ENCODE data around the gene ANXA4. TPM values are rescaled to one million over a fixed set of nuclear protein-coding genes. Genes with fewer than 3 reads are reported as not detected.

ANXA4 gene
- total and polyA plus RNA-seq, 8 donors: 40.8 to 193 (median 80.8) TPM

GRCh38 chr2:69815717-69816116 lies 73.8 kb downstream of the ANXA4 start:
- 39 to 64% (median 42%) methylated on average over 1 of the region's 1 CpG for WGBS, 5 donors
- Histone ChIP-seq H3K4me1 (peaks cover 0 to 13% (median 5%) of the 10 kb centered on the region in 4 donors), H3K4me3 (no peak overlapping the region), H3K36me3 (peaks cover 29 to 84% (median 81%) of the 10 kb centered on the region in 4 donors), H3K27ac (peak overlapping the region in 2 of 5 donors; percentile 20 to 22), H3K9me3 (no peaks in the 10 kb centered on the region), H3K27me3 (no peaks in the 10 kb centered on the region)
- no peak for TF ChIP-seq POLR2AphosphoS5 (IDR thresholded peaks at IDR 0.05)
- TF ChIP-seq CTCF (IDR thresholded peaks at IDR 0.05): no peak
- TF ChIP-seq POLR2A (IDR thresholded peaks at IDR 0.05): no peak
- no peak for TF ChIP-seq EP300 (IDR thresholded peaks at IDR 0.05)
- no peak for DNase-seq
- intact Hi-C loops (cut with DNase I; ENCODE audit: low total_unique reads): loop anchor here (5.0 kb wide), 1 partner anchor 93 kb away; no protein-coding TSS in a partner anchor

GRCh38 chr2:69816923-69817542 lies 75.1 kb downstream of the ANXA4 start:
- WGBS, 5 donors: 17 to 24% (median 22%) methylated on average over 3 of the region's 3 CpGs
- Histone ChIP-seq H3K27me3 (no peaks in the 10 kb centered on the region), H3K9me3 (no peaks in the 10 kb centered on the region), H3K36me3 (peaks cover 27 to 84% (median 81%) of the 10 kb centered on the region in 4 donors), H3K4me1 (peaks cover 0 to 13% (median 5%) of the 10 kb centered on the region in 4 donors), H3K27ac (no peak overlapping the region), H3K4me3 (no peak overlapping the region)
- TF ChIP-seq POLR2A (IDR thresholded peaks at IDR 0.05): no peak
- peak in 2 of 3 donors; percentile 11 to 83 for TF ChIP-seq POLR2AphosphoS5 (IDR thresholded peaks at IDR 0.05)
- peak in 5 of 7 experiments; percentile 92 to 99 (median 96) for TF ChIP-seq CTCF (IDR thresholded peaks at IDR 0.05)
- intact Hi-C loops (cut with DNase I; ENCODE audit: low total_unique reads): loop anchor here (5.0 kb wide), 1 partner anchor 95 kb away; no protein-coding TSS in a partner anchor
- DNase-seq: peak; percentile 81 to 92

GRCh38 chr2:69817729-69818501 lies 76.0 kb downstream of the ANXA4 start:
- Histone ChIP-seq H3K27ac (no peak overlapping the region), H3K9me3 (no peaks in the 10 kb centered on the region), H3K4me1 (peaks cover 0 to 13% (median 5%) of the 10 kb centered on the region in 4 donors), H3K36me3 (peaks cover 19 to 83% (median 77%) of the 10 kb centered on the region in 4 donors), H3K4me3 (no peak overlapping the region), H3K27me3 (no peaks in the 10 kb centered on the region)
- TF ChIP-seq EP300 (IDR thresholded peaks at IDR 0.05): no peak
- no peak for TF ChIP-seq POLR2AphosphoS5 (IDR thresholded peaks at IDR 0.05)
- TF ChIP-seq CTCF (IDR thresholded peaks at IDR 0.05): no peak
- TF ChIP-seq POLR2A (IDR thresholded peaks at IDR 0.05): no peak
- 71 to 87% (median 81%) methylated on average over 4 of the region's 4 CpGs for WGBS, 5 donors
- DNase-seq: peak in 1 of 2 donors; percentile 30
- intact Hi-C loops (cut with DNase I; ENCODE audit: low total_unique reads): loop anchor here (5.0 kb wide), 1 partner anchor 96 kb away; no protein-coding TSS in a partner anchor

- no peak overlapping the region for H3K4me3 ChIP-seq
- no peak for DNase-seq
- H3K36me3 ChIP-seq: peaks cover 0 to 20% (median 12%) of the 10 kb centered on the region in 4 donors
- WGBS, 5 donors: 80 to 87% (median 84%) methylated on average over 9 of the region's 9 CpGs
- H3K27ac ChIP-seq: no peak overlapping the region
- no peaks in the 10 kb centered on the region for H3K9me3 ChIP-seq
- H3K27me3 ChIP-seq: no peaks in the 10 kb centered on the region
- peaks cover 20 to 34% (median 27%) of the 10 kb centered on the region in 4 donors for H3K4me1 ChIP-seq
- intact Hi-C loops (cut with DNase I; ENCODE audit: low total_unique reads): no loop called here
- TF ChIP-seq CTCF (IDR thresholded peaks at IDR 0.05): no peak
- no peak for TF ChIP-seq EP300 (IDR thresholded peaks at IDR 0.05)
Measured at GRCh38 chr2:69827796-69828540, 86.0 kb downstream of the ANXA4 start.
